Uterus (tissue), 2 donors: ENCODE measurements around the gene PCED1B.

Source experiments
- CTCF ChIP-seq, 4 experiments: fragments of 200-600 bp in 2 of 4; fragments of 450-650 bp in 2 of 4; sonication (generic) in 2 of 4; IDR thresholded peaks; one replicate each; pipeline ENCODE4 v1.5.1; 2016 to 2019; ENCODE audit warnings: antibody characterized with exemption in 4 of 4, mild to moderate bottlenecking in 2 of 4, moderate library complexity in 1 of 4
- POLR2A ChIP-seq, 2 donors: fragments of 450-650 bp; IDR thresholded peaks; one replicate each; pipeline ENCODE4 v1.6.1; 2016; ENCODE audit warnings: antibody characterized with exemption in 2 of 2, mild to moderate bottlenecking in 1 of 2, moderate library complexity in 1 of 2

GRCh38 chr12:47205532-47206449 lies 126.4 kb downstream of the PCED1B start:
- TF ChIP-seq POLR2A (IDR thresholded peaks at IDR 0.05) (no peak), CTCF (IDR thresholded peaks at IDR 0.05) (no peak)
